Glomerular visceral epithelial cell (primary cell): Measurements from ENCODE around the gene AQP11.
"Not testable (repeated sequence)": the region's sequence is repeated elsewhere in the genome, so short reads cannot be mapped to it uniquely, and the experiment has no call there.

Experiments
- DNase-seq: peaks from one replicate; pipeline ENCODE4 v3.0.0-alpha.2; 2016; ENCODE audit errors: extremely low spot score

AQP11 gene

GRCh38 chr11:77592727-77593126 is 3.0 kb downstream of the AQP11 start:
- DNase-seq: no peak

GRCh38 chr11:77593883-77594282 is 4.1 kb downstream of the AQP11 start:
- DNase-seq: no peak

- DNase-seq: no peak
Measured at GRCh38 chr11:77596626-77597025, 6.9 kb downstream of the AQP11 start.

- no peak for DNase-seq
Measured at GRCh38 chr11:77598195-77598594, 8.4 kb downstream of the AQP11 start.

- peak; percentile 72 for DNase-seq
Measured at GRCh38 chr11:77602381-77603088, 12.8 kb downstream of the AQP11 start.

- no peak for DNase-seq
Measured at GRCh38 chr11:77604281-77604680, 14.5 kb downstream of the AQP11 start.

GRCh38 chr11:77609234-77609633 is 19.5 kb downstream of the AQP11 start:
- DNase-seq: no peak

GRCh38 chr11:77611921-77612320 is 22.2 kb downstream of the AQP11 start:
- DNase-seq: no peak

- no peak for DNase-seq
Measured at GRCh38 chr11:77617892-77618291, 28.1 kb downstream of the AQP11 start.

GRCh38 chr11:77619576-77620198 is 29.9 kb downstream of the AQP11 start:
- DNase-seq: peak; percentile 46

- DNase-seq: no peak
Measured at GRCh38 chr11:77630157-77630710, 40.5 kb downstream of the AQP11 start.

- DNase-seq: not testable (repeated sequence)
Measured at GRCh38 chr11:77633926-77634325, 44.2 kb downstream of the AQP11 start.

GRCh38 chr11:77636731-77637344 is 47.1 kb downstream of the AQP11 start:
- no peak for DNase-seq

- DNase-seq: peak; percentile 86
Measured at GRCh38 chr11:77637345-77638165, 47.8 kb downstream of the AQP11 start, which contains the start of gene CLNS1A. Gene CLNS1A, minus strand, starts transcription at chr11:77637794. Its CDS starts 80 bp downstream, at chr11:77637714.

- no peak for DNase-seq
Measured at GRCh38 chr11:77642228-77642627, 52.5 kb downstream of the AQP11 start.

- DNase-seq: no peak
Measured at GRCh38 chr11:77644887-77645286, 55.1 kb downstream of the AQP11 start.

- DNase-seq: no peak
Measured at GRCh38 chr11:77647654-77648305, 58.0 kb downstream of the AQP11 start.

- DNase-seq: no peak
Measured at GRCh38 chr11:77650123-77650522, 60.4 kb downstream of the AQP11 start.

- DNase-seq: no peak
Measured at GRCh38 chr11:77654770-77655434, 65.1 kb downstream of the AQP11 start.

GRCh38 chr11:77656362-77656761 is 66.6 kb downstream of the AQP11 start:
- DNase-seq: no peak
